Uterus (tissue), 2 donors: Measurements from ENCODE around the gene WWOX.

Experiments
- POLR2A ChIP-seq, 2 donors: fragments of 450-650 bp; IDR thresholded peaks; one replicate each; pipeline ENCODE4 v1.6.1; 2016; ENCODE audit warnings: antibody characterized with exemption in 2 of 2, mild to moderate bottlenecking in 1 of 2, moderate library complexity in 1 of 2
- TF ChIP-seq, protein P1 (sequence below), 4 experiments: fragments of 200-600 bp in 2 of 4; fragments of 450-650 bp in 2 of 4; sonication (generic) in 2 of 4; IDR thresholded peaks; one replicate each; pipeline ENCODE4 v1.5.1; 2016 to 2019; ENCODE audit warnings: antibody characterized with exemption in 4 of 4, mild to moderate bottlenecking in 2 of 4, moderate library complexity in 1 of 4

DNA sequence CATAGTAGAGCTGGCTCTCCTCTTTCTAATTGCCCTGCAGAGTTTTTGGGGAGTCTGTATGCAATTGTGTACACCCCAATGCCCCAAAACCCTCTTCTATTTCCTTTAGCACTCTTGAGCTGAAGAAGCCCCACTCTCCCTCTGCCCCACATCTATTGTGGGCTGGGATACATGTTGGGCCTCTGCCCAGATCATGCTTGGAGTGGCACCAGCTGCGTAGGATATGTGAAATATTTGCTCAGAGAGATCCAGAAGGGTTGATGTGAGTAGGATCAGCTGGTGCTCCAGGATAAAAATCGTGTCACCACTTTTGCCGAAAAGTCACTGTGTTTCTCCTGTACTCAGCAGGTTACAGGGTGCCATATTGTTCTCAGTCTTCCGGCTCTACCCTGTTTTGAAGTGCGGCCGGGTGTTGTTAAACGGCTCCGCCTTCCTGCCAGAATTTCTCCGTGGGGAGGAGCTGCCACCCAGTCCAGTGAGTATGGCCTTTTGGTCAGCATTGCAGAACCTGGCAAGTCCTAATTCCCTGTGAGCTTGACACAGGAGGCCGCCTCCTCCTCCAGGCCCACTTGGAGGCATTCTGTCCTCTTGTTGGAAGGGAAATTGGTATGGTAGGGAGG lies 664.5 kb downstream of the WWOX start:
- TF ChIP-seq, protein P1, sequence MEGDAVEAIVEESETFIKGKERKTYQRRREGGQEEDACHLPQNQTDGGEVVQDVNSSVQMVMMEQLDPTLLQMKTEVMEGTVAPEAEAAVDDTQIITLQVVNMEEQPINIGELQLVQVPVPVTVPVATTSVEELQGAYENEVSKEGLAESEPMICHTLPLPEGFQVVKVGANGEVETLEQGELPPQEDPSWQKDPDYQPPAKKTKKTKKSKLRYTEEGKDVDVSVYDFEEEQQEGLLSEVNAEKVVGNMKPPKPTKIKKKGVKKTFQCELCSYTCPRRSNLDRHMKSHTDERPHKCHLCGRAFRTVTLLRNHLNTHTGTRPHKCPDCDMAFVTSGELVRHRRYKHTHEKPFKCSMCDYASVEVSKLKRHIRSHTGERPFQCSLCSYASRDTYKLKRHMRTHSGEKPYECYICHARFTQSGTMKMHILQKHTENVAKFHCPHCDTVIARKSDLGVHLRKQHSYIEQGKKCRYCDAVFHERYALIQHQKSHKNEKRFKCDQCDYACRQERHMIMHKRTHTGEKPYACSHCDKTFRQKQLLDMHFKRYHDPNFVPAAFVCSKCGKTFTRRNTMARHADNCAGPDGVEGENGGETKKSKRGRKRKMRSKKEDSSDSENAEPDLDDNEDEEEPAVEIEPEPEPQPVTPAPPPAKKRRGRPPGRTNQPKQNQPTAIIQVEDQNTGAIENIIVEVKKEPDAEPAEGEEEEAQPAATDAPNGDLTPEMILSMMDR (IDR thresholded peaks at IDR 0.05), result no peak
- TF ChIP-seq POLR2A (IDR thresholded peaks at IDR 0.05), result no peak
